AG09309 (cell line): ENCODE data around the gene AKAP17A.

Experiments used
- DNase-seq: peaks from one replicate; pipeline ENCODE4 v3.0.0-alpha.2; 2010; ENCODE audit warnings: low read depth
- H3K4me3 ChIP-seq: 2 replicates; pipeline ENCODE4 v1.5.1; 2011; ENCODE audit warnings: mild to moderate bottlenecking, low read depth, low read length, moderate library complexity; ENCODE audit not compliant: control insufficient read depth
- CTCF ChIP-seq: IDR thresholded peaks from 2 replicates; pipeline ENCODE4 v1.5.1; 2011; ENCODE audit warnings: mild to moderate bottlenecking, low read depth, low read length, inconsistent platforms; ENCODE audit not compliant: insufficient read depth, control insufficient read depth; ENCODE audit errors: missing control alignments

AKAP17A gene

DNA sequence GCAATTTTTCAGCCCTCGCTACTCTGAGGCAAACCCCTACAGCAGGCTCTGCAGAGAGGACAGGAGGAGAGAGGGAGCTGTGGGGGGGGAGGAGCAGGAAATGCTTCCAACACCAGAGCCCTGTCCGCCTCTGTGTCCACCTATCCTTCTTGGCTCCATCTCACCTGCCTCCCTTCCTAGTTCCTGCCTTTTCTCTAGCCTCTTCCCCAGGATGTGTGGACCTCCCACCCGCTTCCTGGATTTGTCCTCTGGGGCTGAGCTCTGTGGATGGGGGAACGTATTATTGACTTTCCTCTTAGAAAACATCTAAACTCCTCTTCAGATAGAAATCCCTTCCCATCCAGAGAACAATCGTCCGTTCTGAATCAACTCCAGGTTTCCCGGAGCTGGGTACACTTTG is 37.8 kb downstream of the AKAP17A start:
- no peak for TF ChIP-seq CTCF
- DNase-seq = no peak
- no peak overlapping the region for H3K4me3 ChIP-seq

DNA sequence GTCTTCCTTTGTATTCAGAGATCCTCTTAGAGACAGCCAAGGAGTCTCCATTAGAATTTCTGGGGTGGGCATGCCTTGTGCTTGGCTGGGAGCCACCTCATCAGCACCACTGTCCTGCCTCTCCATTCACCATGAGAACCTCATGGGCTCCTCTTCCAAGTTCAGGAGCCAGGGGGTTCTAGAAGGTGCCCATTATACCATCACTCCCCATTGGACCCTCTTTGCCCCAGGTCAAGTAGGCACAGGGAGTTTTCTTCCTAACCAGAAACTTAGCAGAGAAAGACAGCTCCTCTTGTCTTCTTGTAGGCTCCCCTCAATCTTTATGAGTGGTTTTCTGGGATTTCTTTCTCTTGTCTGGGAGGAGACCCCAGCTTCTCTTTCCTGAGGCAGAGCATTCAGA is 54.6 kb downstream of the AKAP17A start:
- no peak overlapping the region for H3K4me3 ChIP-seq
- no peak for TF ChIP-seq CTCF
- no peak for DNase-seq

- no peak for TF ChIP-seq CTCF
- H3K4me3 ChIP-seq = peak overlapping the region; percentile 10; the same call in 1 of the 2 replicates
- DNase-seq = no peak
Observed at GRCh38 chrX:1649621-1650020, 58.2 kb downstream of the AKAP17A start.
